Activated CD4-positive, alpha-beta T cell treated with anti-CD3 and anti-CD28 coated beads for 36 hours (primary cell): ENCODE measurements around the gene SETBP1. TPM values are rescaled to one million over a fixed set of nuclear protein-coding genes. Genes with fewer than 3 reads are reported as not detected.

Experiments used
- ATAC-seq: fragments of 200-7000 bp; cut with Tn5 transposase; one replicate; pipeline ENCODE4 v1.10.0; 2021; ENCODE audit warnings: mild to moderate bottlenecking, moderate library complexity
- CTCF ChIA-PET: fragments of 350-600 bp; sonication (Branson Sonifier 250); formaldehyde crosslinking; loops from one replicate; lab custom pipeline; 2021; ENCODE audit warnings: antibody characterized with exemption; lab: Charles Lee
- POLR2A ChIA-PET: fragments of 350-600 bp; sonication (Branson Sonifier 250); formaldehyde crosslinking; loops from one replicate; lab custom pipeline; 2021; ENCODE audit warnings: antibody characterized with exemption, inconsistent platforms; lab: Charles Lee
- DNase-seq: peaks from one replicate; pipeline ENCODE4 v3.0.0-alpha.2; 2020
- H3K27ac Mint-ChIP-seq: one replicate; pipeline ENCODE4 v1.8.0; 2021; ENCODE audit warnings: mixed read lengths
- H3K27me3 Mint-ChIP-seq: one replicate; pipeline ENCODE4 v1.8.0; 2021; ENCODE audit warnings: mixed read lengths
- H3K36me3 Mint-ChIP-seq: one replicate; pipeline ENCODE4 v1.8.0; 2021; ENCODE audit warnings: low read depth, mixed read lengths
- H3K4me1 Mint-ChIP-seq: one replicate; pipeline ENCODE4 v1.8.0; 2021; ENCODE audit warnings: mixed read lengths
- H3K4me3 Mint-ChIP-seq: one replicate; pipeline ENCODE4 v1.8.0; 2021; ENCODE audit warnings: mild to moderate bottlenecking, moderate library complexity, mixed read lengths
- H3K9me3 Mint-ChIP-seq: one replicate; pipeline ENCODE4 v1.8.0; 2021; ENCODE audit warnings: low read depth, mixed read lengths
- intact Hi-C, 2 experiments: fragments of 100-400 bp; cut with DNase I in 1 of 2; cut with micrococcal nuclease in 1 of 2; formaldehyde crosslinking; loops; one replicate each; pipeline versions ENCODE4 v1.14.2 to v1.15.1; 2022 to 2024; cut with DNase I, micrococcal nuclease
- total RNA-seq, 2 experiments: library from RNA; stranded (reverse); gene quantifications; one replicate each; pipeline ENCODE4 v1.2.3, GENCODE V29; 2021

Gene SETBP1
- total RNA-seq, 2 experiments from 2014 or later: 6.3 to 6.6 TPM

DNA sequence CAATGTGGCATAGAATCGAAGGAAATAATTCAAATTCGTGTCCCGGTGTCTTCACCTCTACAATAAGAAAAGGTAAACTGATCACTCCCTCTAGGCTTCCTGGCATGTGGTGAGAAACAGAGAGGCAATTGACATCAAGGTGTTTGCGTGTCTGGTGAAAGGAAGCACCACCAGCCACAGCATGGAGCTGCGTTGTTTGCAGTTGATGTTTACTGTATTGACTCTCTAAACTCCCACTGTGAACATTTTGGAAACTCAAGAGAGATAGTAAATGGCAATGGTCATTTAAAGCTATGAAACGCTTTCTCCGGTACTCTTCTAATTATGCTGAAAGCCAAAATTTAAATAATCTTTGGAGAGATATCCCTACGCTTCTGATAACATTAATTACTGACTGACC is 82.6 kb downstream of the SETBP1 start:
- peaks cover 4% of the 10 kb centered on the region for H3K9me3 Mint-ChIP-seq
- POLR2A ChIA-PET: interaction anchor here (0.6 kb wide), 1 partner anchor 8 kb away, joined by 4 read pairs; no protein-coding TSS in a partner anchor
- H3K27ac Mint-ChIP-seq: no peak overlapping the region

DNA sequence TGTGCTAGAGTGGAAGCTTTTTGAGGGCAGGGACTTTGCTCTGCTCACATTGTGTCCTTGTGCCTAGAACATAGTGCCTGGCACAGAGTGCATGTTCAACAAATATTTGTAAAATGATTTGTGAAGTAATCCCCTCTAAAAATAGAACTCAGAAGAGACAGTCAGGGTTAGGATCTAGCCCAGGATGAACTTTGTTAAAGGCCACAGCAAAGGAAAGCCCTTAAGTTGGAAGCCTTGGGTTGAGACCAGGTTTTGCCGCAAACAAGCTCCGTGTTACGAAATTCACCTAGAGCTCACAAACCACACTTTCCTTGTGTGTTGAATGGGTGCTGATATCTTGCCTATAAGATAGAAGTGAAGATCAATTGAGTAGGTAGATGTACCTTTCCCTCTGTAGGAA is 84.2 kb downstream of the SETBP1 start:
- Mint-ChIP-seq H3K27ac (no peak overlapping the region), H3K36me3 (no peaks in the 10 kb centered on the region), H3K27me3 (peaks cover 11% of the 10 kb centered on the region), H3K4me1 (peaks cover 8% of the 10 kb centered on the region), H3K9me3 (peaks cover 4% of the 10 kb centered on the region), H3K4me3 (no peak overlapping the region)
- DNase-seq (no peak), ATAC-seq (no peak)
- intact Hi-C loops: no loop called here
- ChIA-PET CTCF (interaction anchor here (1.2 kb wide), 1 partner anchor 8 kb away, joined by 4 read pairs; no protein-coding TSS in a partner anchor), POLR2A (no interaction called here)

More for the DNA sequence above, 82.6 kb downstream of the SETBP1 start:
- no peak for DNase-seq
- CTCF ChIA-PET: no interaction called here
- ATAC-seq: no peak
- intact Hi-C loops: no loop called here
- Mint-ChIP-seq H3K36me3 (no peaks in the 10 kb centered on the region), H3K4me1 (peaks cover 22% of the 10 kb centered on the region), H3K4me3 (no peak overlapping the region), H3K27me3 (peaks cover 10% of the 10 kb centered on the region)

DNA sequence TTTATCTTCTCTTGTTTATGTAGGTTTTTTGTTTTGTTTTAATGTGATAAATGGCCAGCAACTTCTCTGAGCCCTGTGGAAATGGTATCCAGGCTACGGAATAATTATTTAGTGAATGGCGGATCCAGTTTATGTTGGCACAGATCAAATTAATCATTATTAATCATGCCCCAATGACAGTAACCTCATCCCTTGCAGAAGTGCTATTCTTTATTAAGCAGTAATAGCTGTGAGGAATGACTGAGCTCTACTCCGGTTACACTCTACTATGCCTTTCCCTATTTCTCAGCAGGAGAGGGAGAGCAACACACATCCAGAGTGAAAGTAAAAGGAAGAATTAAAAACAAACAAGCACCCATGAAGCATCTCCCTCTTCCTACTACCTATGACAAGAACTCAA is 84.8 kb downstream of the SETBP1 start:
- intact Hi-C loops: no loop called here
- Mint-ChIP-seq H3K27ac (no peak overlapping the region), H3K4me1 (peaks cover 2% of the 10 kb centered on the region), H3K27me3 (peaks cover 11% of the 10 kb centered on the region), H3K4me3 (no peak overlapping the region), H3K9me3 (peaks cover 4% of the 10 kb centered on the region), H3K36me3 (no peaks in the 10 kb centered on the region)
- ATAC-seq (no peak), DNase-seq (no peak)
- ChIA-PET POLR2A (no interaction called here), CTCF (interaction anchor here (0.7 to 1.2 kb wide), 3 partner anchors 8 to 46 kb away, joined by 3 to 4 read pairs (median 3); no protein-coding TSS in a partner anchor)

DNA sequence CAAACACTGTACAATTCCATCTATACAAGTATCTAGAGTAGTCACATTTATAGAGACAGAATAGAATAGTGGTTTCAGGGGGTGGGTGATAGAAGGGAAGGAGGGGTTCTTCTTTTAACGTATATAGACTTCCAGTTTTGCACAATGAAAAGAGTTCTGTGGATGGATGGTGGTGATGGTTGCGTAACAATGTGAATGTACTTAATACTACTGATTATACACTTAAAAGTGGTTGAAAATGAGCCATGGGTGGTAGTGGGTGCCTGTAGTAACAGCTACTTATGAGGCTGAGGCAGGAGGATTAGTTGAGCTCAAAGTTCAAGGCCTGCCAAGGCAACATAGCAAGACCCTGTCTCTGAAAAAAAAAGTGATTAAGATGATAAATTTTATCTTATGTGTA is 85.8 kb downstream of the SETBP1 start:
- ChIA-PET POLR2A (interaction anchor here (0.7 kb wide), 1 partner anchor 51 kb away, joined by 3 read pairs; no protein-coding TSS in a partner anchor), CTCF (interaction anchor here (0.6 to 1.1 kb wide), 2 partner anchors 20 to 377 kb away, joined by 3 read pairs; no protein-coding TSS in a partner anchor)
- Mint-ChIP-seq H3K27ac (no peak overlapping the region), H3K4me3 (no peak overlapping the region), H3K9me3 (peaks cover 4% of the 10 kb centered on the region), H3K36me3 (no peaks in the 10 kb centered on the region), H3K27me3 (peaks cover 11% of the 10 kb centered on the region), H3K4me1 (no peaks in the 10 kb centered on the region)
- no peak for ATAC-seq
- no peak for DNase-seq
- intact Hi-C loops: no loop called here

DNA sequence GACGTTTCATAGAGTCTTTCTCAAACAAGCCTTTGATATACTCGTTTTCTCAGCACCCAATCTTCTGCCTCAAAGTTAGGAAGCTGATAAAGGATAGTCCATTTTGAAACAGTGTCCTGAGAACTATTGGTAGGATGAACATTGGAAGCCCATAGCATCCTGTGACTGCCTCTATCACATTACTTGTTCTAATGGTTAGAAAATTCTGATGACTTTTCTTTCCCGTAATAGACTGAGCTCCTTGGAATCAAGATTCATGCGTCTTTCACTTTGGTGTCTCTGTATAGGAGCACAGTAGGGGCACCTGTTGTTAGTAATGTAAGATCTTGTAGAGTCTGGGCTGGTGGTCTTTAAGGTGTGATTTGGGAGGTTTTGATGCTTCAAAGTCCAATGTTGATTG is 87.1 kb downstream of the SETBP1 start:
- CTCF ChIA-PET: no interaction called here
- Mint-ChIP-seq H3K9me3 (no peaks in the 10 kb centered on the region), H3K27ac (no peak overlapping the region), H3K4me3 (no peak overlapping the region), H3K27me3 (peaks cover 11% of the 10 kb centered on the region), H3K4me1 (peaks cover 5% of the 10 kb centered on the region), H3K36me3 (no peaks in the 10 kb centered on the region)
- no peak for DNase-seq
- intact Hi-C loops: no loop called here
- no peak for ATAC-seq
- POLR2A ChIA-PET: interaction anchor here (0.6 kb wide), 1 partner anchor 103 kb away, joined by 6 read pairs; no protein-coding TSS in a partner anchor

DNA sequence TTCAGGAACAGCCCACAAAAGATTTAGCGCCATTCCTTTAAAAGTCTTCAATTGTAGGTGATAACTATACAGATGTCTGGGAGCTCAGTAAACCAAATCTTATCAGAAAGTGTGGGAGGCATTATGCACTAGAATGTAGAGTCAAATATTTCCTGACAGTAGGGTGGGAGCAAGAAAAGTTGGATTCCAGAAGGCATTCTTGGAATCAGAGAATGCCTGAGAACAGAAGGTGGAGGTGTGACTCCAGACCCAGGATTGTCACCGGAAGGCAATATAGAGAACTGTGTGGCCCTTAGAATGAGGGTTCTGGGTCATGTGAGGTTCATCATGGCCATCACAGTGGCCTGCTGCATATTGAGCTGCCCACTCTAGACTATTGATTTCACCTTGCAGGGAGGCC is 90.0 kb downstream of the SETBP1 start:
- intact Hi-C loops: no loop called here
- no peaks in the 10 kb centered on the region for H3K36me3 Mint-ChIP-seq
- CTCF ChIA-PET: no interaction called here
- peaks cover 11% of the 10 kb centered on the region for H3K27me3 Mint-ChIP-seq
- DNase-seq (no peak), ATAC-seq (no peak)
- POLR2A ChIA-PET: interaction anchor here (0.5 kb wide), 1 partner anchor 56 kb away, joined by 3 read pairs; no protein-coding TSS in a partner anchor
- no peak overlapping the region for H3K4me3 Mint-ChIP-seq
- H3K27ac Mint-ChIP-seq: no peak overlapping the region
- no peaks in the 10 kb centered on the region for H3K9me3 Mint-ChIP-seq
- peaks cover 5% of the 10 kb centered on the region for H3K4me1 Mint-ChIP-seq

DNA sequence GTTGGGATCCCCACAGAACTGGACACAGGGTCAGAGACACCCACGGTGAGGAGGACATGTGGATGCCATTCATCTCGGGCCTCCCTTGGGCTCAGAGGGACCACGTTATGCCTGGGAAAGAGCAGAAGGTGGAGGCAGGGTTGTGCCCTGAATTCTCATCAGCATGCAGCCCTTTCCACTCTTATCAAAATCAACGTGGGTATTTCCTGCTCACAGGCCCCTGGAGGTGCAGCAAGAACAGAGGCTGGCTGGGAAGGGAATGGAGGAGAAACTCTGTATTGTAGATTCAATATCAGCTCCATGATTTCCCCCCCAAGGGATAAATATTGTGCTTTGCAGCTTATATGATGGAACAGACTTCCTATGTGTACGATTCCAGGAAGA is 90.9 kb downstream of the SETBP1 start:
- no peaks in the 10 kb centered on the region for H3K9me3 Mint-ChIP-seq
- H3K4me3 Mint-ChIP-seq: no peak overlapping the region
- peaks cover 5% of the 10 kb centered on the region for H3K4me1 Mint-ChIP-seq
- peaks cover 7% of the 10 kb centered on the region for H3K27me3 Mint-ChIP-seq
- ATAC-seq (no peak), DNase-seq (no peak)
- ChIA-PET CTCF (interaction anchor here (0.5 kb wide), 1 partner anchor 14 kb away, joined by 5 read pairs; no protein-coding TSS in a partner anchor), POLR2A (no interaction called here)
- intact Hi-C loops: no loop called here
- no peaks in the 10 kb centered on the region for H3K36me3 Mint-ChIP-seq
- no peak overlapping the region for H3K27ac Mint-ChIP-seq

DNA sequence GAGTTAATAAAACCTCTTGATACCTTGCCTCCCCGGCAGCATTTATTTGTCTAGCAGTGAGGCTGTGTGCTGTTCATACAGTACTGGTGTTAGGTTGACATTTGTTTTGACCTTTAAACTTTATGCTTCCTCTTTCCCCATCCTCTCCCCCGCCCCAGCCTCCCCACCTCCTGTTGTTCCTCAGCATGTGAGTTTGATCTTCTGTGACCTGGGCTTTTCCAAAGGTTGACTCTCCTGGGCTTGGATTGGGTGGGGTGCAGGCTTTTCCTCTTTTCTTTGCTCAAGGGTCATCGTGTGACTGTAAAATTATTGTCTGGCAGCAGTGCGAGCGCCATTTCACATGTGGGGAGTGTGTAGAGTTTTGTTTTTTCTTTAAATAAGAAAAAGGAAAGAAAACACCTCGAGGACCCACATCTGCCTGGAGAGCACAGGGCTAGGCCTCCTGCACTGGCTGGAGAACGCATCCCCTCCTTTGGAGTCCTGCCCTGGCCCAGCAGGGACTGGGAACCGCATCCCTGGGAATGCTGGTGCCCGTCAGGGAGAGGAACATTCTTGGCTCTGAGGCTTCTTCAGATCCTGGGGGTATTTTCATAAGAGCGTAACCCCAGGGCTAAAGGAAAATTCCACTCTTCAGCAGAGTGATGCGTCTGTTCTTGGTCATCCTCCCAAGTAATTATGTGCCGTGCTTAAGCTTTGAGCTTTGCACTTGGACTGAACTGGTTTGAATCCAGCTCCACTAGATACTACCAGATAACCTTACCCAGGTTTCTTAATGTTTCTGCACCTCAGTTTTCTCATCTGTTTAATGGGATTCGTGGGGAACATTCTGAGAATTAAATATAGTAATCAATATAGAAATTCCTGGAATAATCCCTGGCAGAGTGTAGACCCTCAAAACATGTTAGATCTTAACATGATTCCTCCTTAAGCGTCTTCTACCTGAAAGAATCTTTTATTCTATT is 91.5 kb downstream of the SETBP1 start:
- Mint-ChIP-seq H3K36me3 (no peaks in the 10 kb centered on the region), H3K9me3 (no peaks in the 10 kb centered on the region), H3K27me3 (peaks cover 6% of the 10 kb centered on the region), H3K27ac (no peak overlapping the region), H3K4me3 (no peak overlapping the region), H3K4me1 (peaks cover 5% of the 10 kb centered on the region)
- no peak for DNase-seq
- CTCF ChIA-PET: interaction anchor here (0.5 kb wide), 1 partner anchor 528 kb away, joined by 3 read pairs; no protein-coding TSS in a partner anchor
- no peak for ATAC-seq
- POLR2A ChIA-PET: no interaction called here
- intact Hi-C loops: no loop called here

DNA sequence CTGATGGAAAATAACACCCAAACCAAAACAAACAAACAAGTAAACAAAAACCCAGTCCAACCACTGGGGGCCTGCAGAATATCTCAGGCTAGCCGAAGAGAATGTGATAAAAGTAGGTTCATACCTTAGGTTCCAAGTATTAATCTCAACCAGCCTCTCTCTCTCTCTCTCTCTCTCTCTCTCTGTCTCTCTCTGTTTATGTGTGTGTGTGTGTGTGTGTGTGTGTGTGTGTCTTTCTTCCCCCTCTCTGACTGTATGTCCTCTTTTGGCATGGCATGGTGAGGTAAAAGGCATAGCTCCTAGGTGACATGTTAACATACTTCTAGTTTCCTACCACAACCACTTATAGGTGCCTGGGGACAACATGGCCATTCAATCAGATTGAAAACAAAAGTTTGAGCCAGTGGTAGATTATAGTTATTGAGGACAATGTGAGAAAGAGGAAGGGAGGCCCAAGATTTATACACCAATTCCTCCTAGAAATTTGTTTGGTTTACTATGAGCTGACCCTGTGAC is 93.0 kb downstream of the SETBP1 start:
- Mint-ChIP-seq H3K27me3 (peaks cover 1% of the 10 kb centered on the region), H3K4me3 (no peak overlapping the region), H3K36me3 (no peaks in the 10 kb centered on the region), H3K9me3 (no peaks in the 10 kb centered on the region), H3K4me1 (peaks cover 5% of the 10 kb centered on the region), H3K27ac (no peak overlapping the region)
- intact Hi-C loops: no loop called here
- ATAC-seq (no peak), DNase-seq (no peak)
- POLR2A ChIA-PET: no interaction called here
- CTCF ChIA-PET: interaction anchor here (0.7 kb wide), 1 partner anchor 9 kb away, joined by 4 read pairs; no protein-coding TSS in a partner anchor

DNA sequence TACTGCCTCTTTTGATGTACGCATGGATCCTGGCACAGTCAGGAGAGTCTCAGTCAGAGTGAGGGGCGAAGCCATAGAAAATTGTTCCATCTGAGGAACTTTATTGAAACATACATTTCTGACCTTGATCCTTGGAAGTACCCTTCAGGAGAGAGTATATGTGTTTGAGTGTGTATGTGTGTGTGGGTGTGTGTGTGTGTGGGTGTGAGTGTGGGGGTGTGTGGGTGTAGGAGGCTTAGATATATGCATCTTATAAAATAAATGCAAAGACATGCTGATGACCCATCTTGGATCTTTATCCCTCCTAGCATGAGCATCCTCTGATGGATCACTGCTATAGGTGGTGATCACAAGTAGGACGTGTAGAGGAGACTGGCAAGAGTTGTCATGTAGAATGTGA is 93.5 kb downstream of the SETBP1 start:
- DNase-seq (no peak), ATAC-seq (no peak)
- Mint-ChIP-seq H3K9me3 (no peaks in the 10 kb centered on the region), H3K4me1 (peaks cover 5% of the 10 kb centered on the region), H3K4me3 (no peak overlapping the region), H3K27ac (no peak overlapping the region), H3K36me3 (no peaks in the 10 kb centered on the region), H3K27me3 (peaks cover 1% of the 10 kb centered on the region)
- intact Hi-C loops: no loop called here
- ChIA-PET POLR2A (no interaction called here), CTCF (no interaction called here)

DNA sequence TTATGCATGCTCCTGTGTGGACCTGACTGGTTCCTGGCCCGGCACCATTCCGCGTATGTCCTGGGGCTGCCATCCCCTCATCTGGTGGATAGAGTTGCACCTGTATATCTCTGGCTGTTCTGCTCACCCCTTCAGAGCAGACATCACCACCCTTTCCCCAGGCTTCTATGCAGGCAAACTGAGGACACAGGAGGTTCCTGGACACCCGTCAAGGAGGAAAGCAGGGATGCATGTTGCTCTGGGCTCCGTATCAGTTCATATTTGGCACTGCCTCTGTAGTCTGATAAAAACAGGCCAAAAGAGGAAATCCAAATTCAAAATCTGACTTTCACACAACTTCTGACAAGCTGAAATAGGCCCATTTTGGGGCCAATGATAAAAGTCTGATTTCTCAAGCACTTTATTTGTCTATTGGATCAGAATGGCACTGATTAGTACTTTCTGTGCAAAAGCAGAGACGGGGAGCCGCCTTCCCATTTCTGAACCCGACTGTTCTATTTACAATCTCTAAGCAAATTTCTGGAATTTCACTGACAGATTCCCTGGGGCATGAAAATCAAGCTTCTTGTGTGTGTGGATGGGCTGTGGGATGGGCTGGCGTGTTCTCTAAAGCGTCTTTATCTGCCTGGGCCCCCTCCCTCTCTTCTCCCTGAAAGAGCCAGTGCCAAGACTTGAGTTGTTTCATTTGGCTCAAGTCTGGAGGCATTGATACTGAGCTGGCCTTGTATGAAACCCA is 96.9 kb downstream of the SETBP1 start:
- ATAC-seq: no peak
- H3K9me3 Mint-ChIP-seq: no peaks in the 10 kb centered on the region
- no peaks in the 10 kb centered on the region for H3K4me1 Mint-ChIP-seq
- H3K27me3 Mint-ChIP-seq: no peaks in the 10 kb centered on the region
- ChIA-PET POLR2A (no interaction called here), CTCF (no interaction called here)
- H3K27ac Mint-ChIP-seq: no peak overlapping the region
- no peak for DNase-seq
- intact Hi-C loops: no loop called here
- no peak overlapping the region for H3K4me3 Mint-ChIP-seq
- H3K36me3 Mint-ChIP-seq: no peaks in the 10 kb centered on the region
